ENCODE measurements around the gene POTEJ.
"Not testable (repeated sequence)": the region's sequence is repeated elsewhere in the genome, so short reads cannot be mapped to it uniquely, and the experiment has no call there.

The POTEJ gene

GRCh38 chr2:130611140-130611539 is at the start of gene POTEJ:
TSS of gene POTEJ (plus strand) at chr2:130611440. CDS start at chr2:130611533, 93 bp downstream.
- DNase-seq (ENCODE audit: low spot score), result not testable (repeated sequence)

- DNase-seq (ENCODE audit: low spot score), result not testable (repeated sequence)
Measured at GRCh38 chr2:130566165-130566564, 45.1 kb upstream of the POTEJ start.

- not testable (repeated sequence) for DNase-seq (ENCODE audit: low spot score)
Measured at GRCh38 chr2:130571929-130572328, 39.3 kb upstream of the POTEJ start.

- DNase-seq (ENCODE audit: low spot score), result not testable (repeated sequence)
Measured at GRCh38 chr2:130574230-130574629, 37.0 kb upstream of the POTEJ start.

- not testable (repeated sequence) for DNase-seq (ENCODE audit: low spot score)
Measured at GRCh38 chr2:130576209-130576784, 34.9 kb upstream of the POTEJ start.

- not testable (repeated sequence) for DNase-seq (ENCODE audit: low spot score)
Measured at GRCh38 chr2:130577559-130577958, 33.7 kb upstream of the POTEJ start.

GRCh38 chr2:130579121-130579520 is 32.1 kb upstream of the POTEJ start:
- not testable (repeated sequence) for DNase-seq (ENCODE audit: low spot score)

- DNase-seq (ENCODE audit: low spot score), result not testable (repeated sequence)
Measured at GRCh38 chr2:130581491-130581890, 29.7 kb upstream of the POTEJ start.

GRCh38 chr2:130582970-130583369 is 28.3 kb upstream of the POTEJ start:
- DNase-seq (ENCODE audit: low spot score), result not testable (repeated sequence)

GRCh38 chr2:130583582-130583981 is 27.7 kb upstream of the POTEJ start:
- DNase-seq (ENCODE audit: low spot score), result not testable (repeated sequence)

- DNase-seq (ENCODE audit: low spot score), result not testable (repeated sequence)
Measured at GRCh38 chr2:130584726-130585125, 26.5 kb upstream of the POTEJ start.

- DNase-seq (ENCODE audit: low spot score), result not testable (repeated sequence)
Measured at GRCh38 chr2:130588688-130589458, 22.4 kb upstream of the POTEJ start.

- DNase-seq (ENCODE audit: low spot score), result not testable (repeated sequence)
Measured at GRCh38 chr2:130590170-130590841, 20.9 kb upstream of the POTEJ start.

- not testable (repeated sequence) for DNase-seq (ENCODE audit: low spot score)
Measured at GRCh38 chr2:130590842-130591359, 20.3 kb upstream of the POTEJ start.

GRCh38 chr2:130592791-130593414 is 18.3 kb upstream of the POTEJ start:
- DNase-seq (ENCODE audit: low spot score), result not testable (repeated sequence)

GRCh38 chr2:130594011-130594410 is 17.2 kb upstream of the POTEJ start:
- not testable (repeated sequence) for DNase-seq (ENCODE audit: low spot score)

- DNase-seq (ENCODE audit: low spot score), result not testable (repeated sequence)
Measured at GRCh38 chr2:130596757-130597156, 14.5 kb upstream of the POTEJ start.

- not testable (repeated sequence) for DNase-seq (ENCODE audit: low spot score)
Measured at GRCh38 chr2:130597994-130598393, 13.2 kb upstream of the POTEJ start.

GRCh38 chr2:130598463-130598862 is 12.8 kb upstream of the POTEJ start:
- DNase-seq (ENCODE audit: low spot score), result not testable (repeated sequence)

GRCh38 chr2:130599393-130599792 is 11.8 kb upstream of the POTEJ start, which contains the start of gene CFC1:
TSS of gene CFC1 (minus strand) at chr2:130599575. CDS start at chr2:130599287, 288 bp downstream.
- DNase-seq (ENCODE audit: low spot score), result not testable (repeated sequence)

- not testable (repeated sequence) for DNase-seq (ENCODE audit: low spot score)
Measured at GRCh38 chr2:130599926-130600325, 11.3 kb upstream of the POTEJ start.
